GM21737 (cell line): Measurements from ENCODE around the gene ACOT12.
"Not testable (repeated sequence)": the region's sequence is repeated elsewhere in the genome, so short reads cannot be mapped to it uniquely, and the experiment has no call there.

Experiments
- ATAC-seq: cut with Tn5 transposase; IDR thresholded peaks from one replicate; pipeline ENCODE4 v1.9.1; 2021; ENCODE audit warnings: mild to moderate bottlenecking, moderate library complexity; ENCODE audit not compliant: unreplicated experiment

Gene ACOT12

GRCh38 chr5:81393783-81394718 lies at the start of gene ACOT12:
TSS of gene ACOT12 (minus strand) at chr5:81394134. CDS start at chr5:81394114, 20 bp downstream.
- ATAC-seq, result no peak

- no peak for ATAC-seq
These were observed 41.1 kb upstream of the ACOT12 start for GRCh38 chr5:81435023-81435422.

- ATAC-seq, result no peak
These were observed 36.1 kb upstream of the ACOT12 start for GRCh38 chr5:81429985-81430384.

GRCh38 chr5:81429363-81429762 lies 35.4 kb upstream of the ACOT12 start:
- ATAC-seq, result no peak

- no peak for ATAC-seq
These were observed 34.9 kb upstream of the ACOT12 start for GRCh38 chr5:81428861-81429260.

GRCh38 chr5:81428446-81428845 lies 34.5 kb upstream of the ACOT12 start:
- no peak for ATAC-seq

- no peak for ATAC-seq
These were observed 33.6 kb upstream of the ACOT12 start for GRCh38 chr5:81427566-81427965.

- no peak for ATAC-seq
These were observed 32.6 kb upstream of the ACOT12 start for GRCh38 chr5:81426359-81427030.

- ATAC-seq, result no peak
These were observed 31.6 kb upstream of the ACOT12 start for GRCh38 chr5:81425569-81425968.

- no peak for ATAC-seq
These were observed 30.8 kb upstream of the ACOT12 start for GRCh38 chr5:81424728-81425127.

GRCh38 chr5:81422671-81423070 lies 28.7 kb upstream of the ACOT12 start:
- ATAC-seq, result no peak

- no peak for ATAC-seq
These were observed 26.2 kb upstream of the ACOT12 start for GRCh38 chr5:81420039-81420667.

GRCh38 chr5:81418606-81419005 lies 24.7 kb upstream of the ACOT12 start:
- ATAC-seq, result no peak

GRCh38 chr5:81417052-81417451 lies 23.1 kb upstream of the ACOT12 start:
- ATAC-seq, result no peak

GRCh38 chr5:81409896-81410295 lies 16.0 kb upstream of the ACOT12 start:
- ATAC-seq, result no peak

GRCh38 chr5:81409361-81409760 lies 15.4 kb upstream of the ACOT12 start:
- no peak for ATAC-seq

GRCh38 chr5:81408496-81408895 lies 14.6 kb upstream of the ACOT12 start:
- ATAC-seq, result no peak

GRCh38 chr5:81407811-81408210 lies 13.9 kb upstream of the ACOT12 start:
- ATAC-seq, result not testable (repeated sequence)

- no peak for ATAC-seq
These were observed 11.4 kb upstream of the ACOT12 start for GRCh38 chr5:81405126-81405891.

- ATAC-seq, result no peak
These were observed 8.4 kb upstream of the ACOT12 start for GRCh38 chr5:81402192-81402930.
